G401.6 (cell line): ENCODE measurements around the gene SDE2.
"Not testable (repeated sequence)": the region's sequence is repeated elsewhere in the genome, so short reads cannot be mapped to it uniquely, and the experiment has no call there.

ENCODE experiments used
- FAIRE-seq: peaks from 2 replicates; lab custom pipeline; 2012; peaks lifted over from hg19 to GRCh38; lab: Jason Lieb, UNC

Gene SDE2

DNA sequence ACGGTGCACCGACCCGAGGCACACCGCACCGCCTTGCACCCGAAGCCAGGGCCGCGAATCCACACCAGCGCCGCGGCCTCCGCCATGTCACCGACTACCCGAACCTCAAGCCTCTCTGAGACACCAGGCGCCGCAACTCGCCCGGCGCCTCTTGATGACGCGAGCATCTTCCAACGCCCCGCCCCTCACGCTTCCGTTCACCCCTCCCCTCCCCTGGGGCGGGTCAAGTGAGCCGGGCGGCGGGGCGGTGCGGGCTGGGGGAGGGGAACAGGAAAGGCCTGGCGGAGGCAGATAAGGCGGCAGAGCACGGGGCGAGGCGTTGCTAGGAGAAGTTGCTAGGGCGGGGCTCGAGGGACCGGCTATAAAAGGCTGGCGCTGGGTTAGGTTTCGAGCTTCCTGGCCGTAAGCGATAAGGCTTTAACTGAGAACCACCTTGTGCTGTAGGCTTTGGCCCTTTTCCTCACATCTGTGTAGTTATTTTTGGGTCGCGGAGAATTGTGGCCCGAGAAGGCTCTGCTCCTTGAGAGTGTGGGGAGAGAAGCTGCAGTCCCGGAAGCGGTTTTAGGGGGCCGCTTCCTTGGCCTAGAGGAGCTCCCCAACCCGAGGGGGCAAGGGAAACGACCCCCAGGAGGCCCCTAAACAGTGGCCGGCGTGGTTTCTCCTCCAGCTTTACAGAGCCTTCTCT, at the start of gene SDE2:
TSS of gene SDE2 (minus strand) at position 117 of the 685 bp plus-strand sequence. CDS start at position 86, 31 bp downstream.
- peak; percentile 95 for FAIRE-seq

DNA sequence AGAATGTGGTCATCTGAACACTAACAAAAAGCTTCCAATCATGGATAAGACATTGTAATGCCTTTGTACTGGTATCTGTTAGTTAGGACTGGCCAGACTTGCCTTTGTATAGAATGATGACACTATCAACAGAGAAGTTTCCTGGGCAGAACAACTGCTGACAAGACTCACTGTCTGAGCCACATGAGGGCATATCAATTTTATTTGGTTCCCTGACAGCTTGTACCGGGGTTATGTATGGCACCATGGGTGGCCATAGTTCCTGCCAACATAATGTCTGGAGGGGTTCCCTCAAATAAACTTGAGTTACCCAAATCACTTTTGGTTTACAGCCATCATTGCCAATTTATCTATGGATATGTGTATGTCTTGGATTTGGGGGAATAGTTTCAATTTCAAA, 49.7 kb upstream of the SDE2 start:
- no peak for FAIRE-seq

DNA sequence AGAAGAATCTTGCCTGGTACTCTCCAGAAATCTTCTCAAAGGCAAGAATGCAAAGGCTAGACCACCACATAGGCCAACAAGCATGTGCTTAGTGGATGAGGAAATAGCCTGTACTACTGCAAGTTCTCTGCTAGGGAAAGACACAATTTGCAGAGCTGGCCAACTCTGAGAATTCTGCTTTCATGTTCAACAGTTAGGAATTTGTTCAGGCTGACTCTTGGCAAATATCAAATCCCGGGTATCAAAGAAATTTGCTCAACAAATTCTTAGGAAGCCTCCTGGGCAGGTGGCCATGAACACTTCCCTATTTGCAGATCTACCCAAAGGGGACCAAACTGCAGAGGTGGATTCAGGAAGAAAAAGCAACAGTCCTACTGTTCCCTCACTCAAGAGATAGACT, 48.4 kb upstream of the SDE2 start:
- FAIRE-seq = no peak

DNA sequence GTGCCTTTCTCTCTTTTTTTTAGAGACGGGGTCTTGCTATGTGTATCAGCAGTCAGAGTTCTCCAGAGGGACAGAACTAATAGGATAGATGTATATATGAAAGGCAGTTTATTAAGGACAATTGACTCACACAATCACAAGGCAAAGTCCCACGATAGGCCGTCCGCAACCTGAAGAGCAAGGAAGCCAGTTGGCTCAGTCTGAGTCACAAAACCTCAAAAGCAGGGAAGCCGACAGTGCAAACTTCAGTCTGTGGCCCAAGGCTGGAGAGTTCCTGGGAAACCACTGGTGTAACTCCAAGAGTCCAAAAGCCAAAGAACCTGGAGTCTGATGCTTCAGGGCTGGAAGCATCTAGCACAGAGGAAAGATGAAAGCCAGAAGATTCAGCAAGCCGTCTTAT, 47.1 kb upstream of the SDE2 start:
- no peak for FAIRE-seq

DNA sequence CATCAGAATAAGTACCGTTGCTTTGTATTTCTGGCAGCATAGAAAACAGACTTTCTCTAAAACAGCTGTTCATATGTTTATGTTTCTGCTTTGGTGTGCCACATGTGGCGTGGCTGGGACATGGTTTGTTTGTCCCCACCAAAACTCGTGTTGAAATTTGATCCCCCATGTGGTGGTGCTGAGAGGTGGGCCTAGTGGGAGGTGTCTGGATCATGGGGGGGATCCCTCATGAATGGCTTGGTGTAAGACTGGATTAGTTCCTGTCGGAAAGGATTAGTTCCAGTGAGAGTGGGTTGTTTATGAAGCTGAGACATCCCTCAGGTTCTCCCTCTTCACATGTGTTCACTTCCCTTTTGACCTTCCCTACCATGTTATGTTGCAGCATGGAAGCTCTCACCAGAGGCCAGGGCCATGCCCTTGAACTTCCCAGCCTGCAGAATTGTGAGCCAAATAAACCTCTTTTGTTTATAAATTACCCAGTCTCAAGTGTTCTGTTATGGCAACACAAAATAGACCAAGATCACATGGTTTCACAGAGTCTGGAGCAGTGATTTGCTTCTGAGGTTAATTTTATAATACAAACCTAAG, 45.5 kb upstream of the SDE2 start:
- no peak for FAIRE-seq

DNA sequence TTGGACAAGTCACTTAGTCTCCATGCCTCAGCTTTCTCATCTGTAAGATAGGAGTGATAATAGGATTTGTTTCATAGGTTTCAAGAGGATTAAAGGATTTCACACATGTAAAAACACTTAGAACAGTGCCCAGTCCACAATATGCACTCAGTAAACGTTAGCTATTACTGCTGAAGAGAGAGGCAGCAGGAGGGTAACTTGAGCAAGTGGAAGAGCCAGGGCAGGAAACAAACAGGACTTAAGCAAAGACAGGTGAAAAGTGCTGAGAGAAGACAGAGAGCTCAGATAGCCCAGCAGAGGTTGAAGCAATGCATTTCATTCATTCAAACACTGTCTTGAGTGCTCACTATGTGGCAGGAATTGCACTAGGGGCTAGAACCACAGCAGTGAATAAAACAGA, 42.3 kb upstream of the SDE2 start:
- no peak for FAIRE-seq

DNA sequence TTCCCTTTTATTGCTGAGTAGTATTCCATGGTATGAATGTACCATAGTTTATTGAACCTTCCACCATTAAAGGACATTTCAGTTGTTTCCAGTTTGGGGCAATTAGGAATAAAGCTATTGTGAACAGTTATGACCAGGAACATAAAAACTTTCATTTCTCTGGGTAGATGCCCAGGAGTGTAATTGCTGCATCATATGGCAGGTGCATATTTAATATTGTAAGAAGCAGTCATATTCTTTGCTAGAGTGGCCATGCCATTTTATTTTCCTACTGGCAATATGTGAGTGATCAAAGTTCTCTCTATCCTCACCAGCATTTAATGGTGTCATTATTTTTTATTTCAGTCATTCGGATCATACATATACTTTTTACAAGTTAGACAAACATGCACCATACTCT, 39.5 kb upstream of the SDE2 start:
- no peak for FAIRE-seq

DNA sequence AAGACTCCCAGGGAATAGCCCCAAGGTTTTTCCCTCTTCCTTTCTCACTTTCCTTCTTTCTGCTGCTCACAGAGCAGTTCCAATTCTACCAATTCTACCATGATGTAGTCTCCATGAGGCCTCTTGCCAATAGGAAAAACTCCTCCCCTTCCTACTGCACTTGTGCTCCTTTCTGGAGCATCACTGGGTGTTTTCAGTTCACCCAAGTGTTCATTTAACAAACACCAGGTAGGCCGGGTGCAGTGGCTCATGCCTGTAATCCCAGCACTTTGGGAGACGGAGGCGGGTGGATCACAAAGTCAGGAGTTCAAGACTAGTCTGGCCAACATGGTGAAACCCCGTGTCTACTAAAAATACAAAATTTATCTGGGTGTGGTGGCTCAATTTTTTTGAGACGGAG, 36.8 kb upstream of the SDE2 start:
- FAIRE-seq = no peak

DNA sequence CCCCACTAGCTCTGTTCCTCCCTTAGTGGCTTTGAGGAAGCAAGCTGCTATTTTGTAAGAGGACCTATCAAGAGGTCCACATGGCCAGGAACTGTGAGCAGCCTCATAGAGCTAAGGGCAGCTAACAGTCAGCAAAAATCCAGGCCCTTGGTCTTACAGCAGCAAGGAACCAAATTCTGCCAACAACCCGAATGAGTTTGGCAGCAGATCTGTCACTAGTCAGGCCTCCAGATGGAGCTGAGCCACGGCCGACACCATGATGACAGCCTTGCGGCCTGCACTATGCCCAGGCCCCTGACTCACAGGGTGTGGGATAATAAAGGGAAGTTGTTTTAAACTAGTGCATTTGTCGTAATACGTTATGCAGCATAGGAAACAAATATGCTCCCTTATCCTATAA, 35.3 kb upstream of the SDE2 start:
- no peak for FAIRE-seq

DNA sequence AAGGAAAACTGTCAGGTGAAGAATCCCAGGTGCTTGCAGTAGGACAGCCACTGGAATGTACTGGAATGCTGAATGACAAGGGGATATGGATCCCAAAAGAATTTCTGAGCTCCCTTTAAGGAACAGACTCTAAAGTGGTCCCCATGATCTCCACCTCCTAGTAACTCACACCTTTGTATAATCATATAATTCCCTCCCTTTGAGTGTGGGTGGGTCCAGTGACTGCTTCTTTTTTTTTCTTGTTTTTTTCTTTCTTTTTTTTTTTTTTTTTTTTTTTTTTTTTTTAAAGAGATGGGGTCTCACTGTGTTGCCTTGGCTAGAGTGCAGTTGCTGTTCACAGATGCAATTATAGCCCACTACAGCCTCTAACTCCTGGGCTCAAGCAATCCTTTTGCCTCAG, 34.8 kb upstream of the SDE2 start:
- no peak for FAIRE-seq

DNA sequence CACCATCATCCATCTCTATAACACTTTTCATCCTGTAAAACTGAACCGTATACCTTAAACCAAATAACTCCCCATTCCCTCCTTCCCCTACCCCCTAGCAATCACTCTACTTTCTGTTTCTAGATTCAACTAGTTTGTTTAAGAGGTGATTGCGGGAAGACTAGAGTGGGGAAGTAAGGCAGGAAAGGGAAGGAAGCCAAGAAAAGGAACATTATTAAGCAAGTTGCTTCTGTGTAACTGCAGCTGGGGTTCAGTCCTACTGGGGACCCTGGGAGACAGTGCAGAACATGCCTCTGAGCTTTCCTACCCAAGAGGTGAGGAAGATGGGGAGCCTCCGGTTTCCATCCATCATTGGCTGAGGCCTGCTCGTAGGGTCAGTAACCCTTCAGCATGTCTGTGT, 34.4 kb upstream of the SDE2 start:
- no peak for FAIRE-seq

DNA sequence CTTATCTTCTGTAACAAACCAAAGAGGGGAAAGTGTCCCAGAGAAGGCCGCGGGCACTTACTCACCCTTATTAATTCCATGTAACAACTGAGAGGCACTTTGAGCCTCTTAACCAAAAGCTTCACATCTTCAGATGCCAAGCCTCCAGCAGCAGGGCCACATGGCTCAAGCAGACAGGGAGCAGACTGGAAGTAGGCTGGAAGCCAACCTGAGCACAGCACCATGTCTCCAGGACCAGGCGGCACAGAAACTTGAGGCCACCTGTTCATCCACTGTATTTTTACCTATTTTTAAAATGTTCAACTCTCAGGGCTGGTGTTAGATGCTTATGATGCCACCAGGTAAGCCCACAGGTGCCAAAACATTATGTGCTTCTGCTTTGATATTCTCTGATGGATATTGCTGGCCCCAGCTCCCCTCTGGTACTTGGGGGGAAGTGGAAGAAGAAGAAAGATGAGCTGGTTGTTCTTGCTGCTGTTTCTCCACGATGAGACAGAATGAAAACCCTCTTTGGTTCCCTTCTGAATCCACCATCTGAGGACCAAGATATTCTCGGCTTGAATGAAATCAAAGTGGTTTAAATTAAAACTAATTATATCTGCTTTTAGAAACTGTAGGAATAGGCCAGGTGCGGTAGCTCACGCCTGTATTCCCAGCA, 30.6 kb upstream of the SDE2 start:
- FAIRE-seq = no peak

DNA sequence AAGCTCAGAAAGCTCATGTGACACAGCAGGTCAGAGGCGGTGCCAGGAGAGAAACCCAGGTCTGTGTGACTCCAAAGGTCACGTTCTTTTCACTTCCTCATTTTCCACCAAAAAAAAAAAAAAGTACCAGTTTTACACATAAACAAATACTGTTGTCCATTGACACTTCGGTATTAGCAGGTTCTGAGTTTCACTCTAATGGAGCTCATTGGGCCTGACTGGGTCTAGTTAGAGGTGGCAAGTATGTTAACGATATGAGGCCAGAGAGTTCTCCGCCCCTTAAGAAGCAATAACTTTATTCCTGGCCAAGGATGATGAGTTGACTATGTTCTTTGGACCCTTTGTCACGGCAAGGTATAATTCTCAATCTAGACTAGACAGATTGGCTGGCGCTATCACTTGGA, 30.0 kb upstream of the SDE2 start:
- FAIRE-seq = no peak

DNA sequence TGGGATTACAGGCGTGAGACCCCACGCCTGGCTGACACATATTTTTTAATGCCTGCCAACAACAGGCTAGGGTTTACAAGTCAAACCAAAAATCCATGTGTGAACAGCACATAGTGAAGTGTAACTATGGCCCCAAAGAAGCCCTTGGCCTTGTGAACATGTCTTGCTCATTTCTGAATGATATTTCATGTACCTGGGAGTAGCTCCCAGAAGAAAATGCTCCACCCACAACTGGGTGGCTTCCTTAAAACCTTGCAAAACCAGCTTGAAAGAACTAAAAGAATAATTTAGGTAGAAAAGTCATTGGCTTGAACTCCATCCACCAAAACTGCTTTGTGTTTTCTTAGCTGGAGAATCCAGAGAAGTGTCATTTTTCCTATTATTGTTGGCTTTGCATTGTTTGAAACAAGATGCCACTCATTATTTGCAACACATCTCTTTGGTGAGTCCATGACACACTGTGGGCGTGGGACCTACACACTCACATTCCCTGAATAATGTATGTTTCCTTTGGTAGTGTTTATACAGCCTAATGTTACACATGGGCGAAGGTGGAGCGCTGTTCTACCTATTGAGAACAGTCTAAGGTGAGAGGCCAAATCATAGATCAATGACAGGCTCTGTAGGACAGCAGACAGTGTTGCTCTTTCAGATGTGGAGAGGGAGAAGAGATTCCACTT, 28.5 kb upstream of the SDE2 start:
- no peak for FAIRE-seq

DNA sequence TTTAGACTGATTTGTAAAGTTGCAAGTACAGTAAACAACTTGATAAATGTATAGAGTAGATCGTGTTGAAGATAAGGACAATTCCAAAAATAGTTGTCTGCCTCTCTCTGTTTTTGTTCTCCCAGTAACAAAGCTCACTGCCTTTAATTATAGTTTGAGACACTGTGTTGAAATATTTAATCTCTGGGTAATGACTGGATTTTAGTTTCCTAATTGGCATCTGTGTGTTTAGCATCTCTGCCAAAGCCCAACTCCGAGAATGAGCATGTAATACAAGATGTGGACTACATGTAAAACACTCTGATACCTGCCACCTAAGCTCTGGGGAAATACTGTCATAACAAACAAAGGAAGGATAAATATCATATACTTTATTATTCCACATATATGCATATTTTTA, 27.7 kb upstream of the SDE2 start:
- FAIRE-seq = no peak

DNA sequence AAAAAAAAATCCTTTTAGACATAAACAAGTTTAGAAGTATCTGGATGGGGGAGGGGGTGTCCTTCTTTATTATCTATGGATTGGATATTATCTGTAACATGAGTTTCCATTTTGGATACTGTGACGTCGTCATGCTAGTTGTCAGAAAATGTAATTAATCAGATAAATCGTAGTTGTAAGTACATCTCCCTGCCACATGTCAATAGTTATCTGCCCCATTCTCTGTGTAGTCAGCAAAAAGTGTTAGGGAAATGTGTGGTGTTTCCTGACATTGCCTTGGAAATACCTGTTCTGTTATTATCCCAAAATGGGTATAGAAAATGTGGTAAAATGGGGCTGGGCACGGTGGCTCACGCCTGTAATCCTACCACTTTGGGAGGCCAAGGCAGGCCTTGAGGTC, 24.6 kb upstream of the SDE2 start:
- FAIRE-seq = no peak

DNA sequence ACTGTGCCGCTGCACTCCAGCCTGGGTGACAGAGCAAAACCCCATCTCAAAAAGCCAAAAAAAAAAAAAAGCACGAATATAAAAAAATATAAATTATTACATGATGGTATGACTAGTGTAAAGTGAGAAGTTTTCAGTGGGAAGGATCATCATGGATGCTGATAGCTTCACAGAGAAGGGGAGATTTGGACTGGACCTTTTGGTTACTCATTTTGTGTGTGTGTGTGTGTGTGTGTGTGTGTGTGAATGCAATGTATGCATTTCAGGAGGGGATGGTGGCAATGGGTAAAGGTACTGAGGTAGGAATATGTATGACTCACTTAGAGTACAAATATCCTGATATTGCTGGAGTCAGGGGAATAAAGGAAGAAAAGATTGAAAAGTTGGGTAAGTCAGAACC, 22.7 kb upstream of the SDE2 start:
- no peak for FAIRE-seq

DNA sequence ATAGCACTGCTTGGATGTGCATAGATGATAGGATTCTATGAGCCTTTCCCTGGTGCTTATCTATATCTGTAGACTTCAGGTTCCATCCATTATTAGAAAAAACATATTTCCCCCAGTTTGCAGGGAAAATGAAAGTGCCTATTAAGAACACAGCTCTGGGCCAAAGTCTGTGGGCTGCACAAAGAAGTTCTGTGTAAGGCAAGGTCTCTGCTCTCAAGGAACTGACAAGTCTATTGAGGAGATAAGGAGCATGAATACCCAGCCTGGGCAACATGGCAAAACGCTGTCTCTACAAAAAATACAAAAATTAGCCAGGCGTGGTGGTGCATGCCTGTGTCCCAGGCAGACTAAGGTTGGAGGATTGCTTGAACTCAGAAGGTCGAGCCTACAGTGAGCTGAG, 22.3 kb upstream of the SDE2 start:
- no peak for FAIRE-seq

DNA sequence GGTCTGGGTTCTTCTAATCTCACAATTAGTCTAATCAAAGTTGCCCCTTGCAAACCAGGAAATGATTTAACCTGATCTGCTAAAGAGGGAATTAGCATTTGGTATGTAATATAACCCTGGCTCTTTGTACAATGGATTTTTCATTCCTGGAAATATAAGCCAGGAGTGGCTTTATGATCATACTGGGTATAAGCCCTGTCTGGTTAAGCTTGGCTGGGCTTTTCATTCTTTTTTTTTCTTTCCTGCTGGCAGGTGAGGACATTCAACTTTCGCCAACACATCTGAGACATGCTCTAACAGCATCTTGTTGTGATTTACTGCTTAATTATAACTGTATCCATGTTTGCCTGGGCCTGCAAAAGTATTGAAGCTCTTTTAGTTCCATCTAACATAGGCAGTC, 20.4 kb upstream of the SDE2 start:
- no peak for FAIRE-seq

DNA sequence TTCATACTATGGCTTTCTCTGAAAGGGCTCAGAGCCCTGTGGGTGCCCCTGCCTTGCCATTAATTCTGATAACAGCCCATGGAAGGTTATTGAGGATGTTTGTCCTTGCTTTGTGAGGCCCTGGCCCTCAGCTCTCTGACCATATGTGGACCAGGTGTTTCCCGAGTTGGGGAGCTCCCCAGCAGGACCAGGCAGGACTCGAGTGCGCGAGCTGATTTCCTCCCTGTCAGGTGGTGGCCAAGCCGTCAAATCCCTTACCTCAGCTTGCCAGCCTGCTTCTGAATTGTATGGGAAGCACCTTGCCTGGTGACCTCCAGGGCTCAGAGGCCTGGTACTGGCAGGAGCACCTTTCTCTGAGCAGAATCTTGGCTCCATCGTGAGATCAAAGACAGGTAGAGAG, 17.9 kb upstream of the SDE2 start:
- no peak for FAIRE-seq

DNA sequence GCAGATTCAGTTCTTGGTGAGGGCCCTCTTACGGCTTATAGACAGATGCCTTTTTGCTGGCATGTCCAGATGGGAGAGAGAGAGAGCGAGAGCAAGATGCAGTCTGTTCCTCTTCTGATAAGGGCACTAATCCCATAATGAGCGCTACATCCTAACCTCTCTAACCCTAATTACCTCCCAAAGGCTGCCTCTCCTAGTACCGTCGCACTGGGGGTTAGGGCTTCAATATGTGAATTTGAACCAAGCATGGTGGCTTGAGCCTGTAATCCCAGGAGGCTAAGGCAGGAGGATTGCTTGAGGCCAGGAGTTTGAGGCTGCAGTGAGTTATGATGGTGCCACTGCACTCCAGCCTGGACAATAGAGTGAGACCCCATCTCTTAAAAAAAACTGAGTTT, 10.5 kb upstream of the SDE2 start:
- no peak for FAIRE-seq

DNA sequence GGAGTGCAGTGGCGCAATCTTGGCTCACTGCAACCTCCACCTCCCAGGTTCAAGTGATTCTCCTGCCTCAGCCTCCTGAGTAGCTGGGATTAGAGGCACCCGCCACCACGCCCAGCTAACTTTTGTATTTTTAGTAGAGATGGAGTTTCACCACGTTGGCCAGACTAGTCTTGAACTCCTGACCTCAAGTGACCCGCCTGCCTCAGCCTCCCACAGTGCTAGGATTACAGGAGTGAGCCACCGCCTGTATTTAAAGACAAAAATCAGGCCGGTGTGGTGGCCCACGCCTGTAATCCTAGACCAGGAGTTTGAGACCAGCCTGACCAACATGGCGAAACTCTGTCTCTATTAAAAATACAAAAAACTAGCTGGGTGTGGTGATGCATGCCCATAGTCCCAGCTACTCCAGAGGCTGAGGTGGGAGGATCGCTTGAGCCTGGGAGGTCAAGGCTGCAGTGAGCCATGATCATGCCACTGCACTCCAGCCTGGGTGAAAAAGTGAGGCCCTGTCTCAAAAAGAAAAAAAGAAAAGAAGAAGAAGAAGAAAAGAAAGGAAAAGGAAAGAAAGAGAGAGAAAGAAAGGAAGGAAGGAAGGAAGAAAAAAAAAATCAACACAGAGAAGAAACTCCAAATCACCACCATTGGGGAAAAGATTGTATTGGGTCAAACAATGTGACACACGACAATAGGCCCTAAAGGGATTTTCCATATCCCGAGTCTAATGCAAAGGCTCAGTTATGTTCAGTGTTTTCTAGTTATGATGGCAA, 8.2 kb upstream of the SDE2 start:
- FAIRE-seq = not testable (repeated sequence)

DNA sequence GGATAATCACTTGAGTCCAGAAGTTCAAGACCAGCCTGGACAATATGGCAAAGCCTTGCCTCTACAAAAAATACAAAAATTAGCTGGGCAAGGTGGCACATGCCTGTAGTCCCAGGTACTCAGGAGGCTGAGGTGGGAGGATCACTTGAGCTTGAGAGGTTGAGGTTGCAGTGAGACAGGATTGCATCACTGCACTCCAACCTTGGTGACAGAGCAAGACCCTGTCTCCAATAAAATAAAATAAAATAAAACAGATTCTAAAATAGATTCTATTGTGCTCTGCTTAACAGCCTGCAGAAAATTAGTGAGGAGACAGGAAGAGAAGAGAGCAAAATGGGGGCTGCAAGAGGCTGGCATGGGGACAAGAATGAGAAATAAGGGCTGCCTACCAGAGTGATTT, 7.5 kb upstream of the SDE2 start:
- FAIRE-seq = no peak
